Retinal pigment epithelial cell (primary cell): Measurements from ENCODE around the gene SF3B2.
A peak's percentile ranks its signal among the peaks of the same experiment; 100 is the strongest.
"Not testable (repeated sequence)": the region's sequence is repeated elsewhere in the genome, so short reads cannot be mapped to it uniquely, and the experiment has no call there.

ENCODE experiments used
- DNase-seq: peaks from one replicate; pipeline ENCODE4 v3.0.0-alpha.2; 2010; ENCODE audit warnings: low read depth
- H3K4me3 ChIP-seq: 2 replicates; pipeline ENCODE4 v1.5.1; 2011; ENCODE audit warnings: mild to moderate bottlenecking, low read length, control low read depth, moderate library complexity
- TF ChIP-seq, protein P1 (sequence below): conservative IDR thresholded peaks from 2 replicates; pipeline ENCODE4 v1.5.1; 2011; ENCODE audit warnings: low read depth, low read length, control low read depth, inconsistent platforms

The SF3B2 gene

DNA sequence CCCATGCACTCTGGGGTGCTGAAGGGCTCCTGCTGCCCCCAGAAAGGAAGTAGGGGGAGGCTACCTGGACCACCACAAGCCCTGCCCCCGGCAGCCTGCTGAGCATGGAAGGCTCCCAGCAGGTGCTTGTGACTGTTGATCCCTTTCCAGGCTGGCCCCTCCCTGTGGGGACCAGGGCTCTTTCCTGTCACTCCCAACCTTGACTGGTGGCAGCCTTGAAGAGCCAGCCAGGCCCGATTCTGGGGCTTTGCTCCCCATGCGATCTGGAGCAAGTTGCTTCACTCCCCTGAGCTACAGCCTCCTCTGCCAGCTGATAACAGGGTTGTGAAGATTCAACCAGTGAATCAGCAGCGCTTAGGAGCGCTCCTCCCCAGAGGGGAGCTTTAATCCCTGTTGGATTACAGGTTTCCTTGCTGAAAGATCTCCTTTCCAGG is 44.9 kb upstream of the SF3B2 start:
- H3K4me3 ChIP-seq, result no peak overlapping the region
- no peak for DNase-seq
- TF ChIP-seq, protein P1, sequence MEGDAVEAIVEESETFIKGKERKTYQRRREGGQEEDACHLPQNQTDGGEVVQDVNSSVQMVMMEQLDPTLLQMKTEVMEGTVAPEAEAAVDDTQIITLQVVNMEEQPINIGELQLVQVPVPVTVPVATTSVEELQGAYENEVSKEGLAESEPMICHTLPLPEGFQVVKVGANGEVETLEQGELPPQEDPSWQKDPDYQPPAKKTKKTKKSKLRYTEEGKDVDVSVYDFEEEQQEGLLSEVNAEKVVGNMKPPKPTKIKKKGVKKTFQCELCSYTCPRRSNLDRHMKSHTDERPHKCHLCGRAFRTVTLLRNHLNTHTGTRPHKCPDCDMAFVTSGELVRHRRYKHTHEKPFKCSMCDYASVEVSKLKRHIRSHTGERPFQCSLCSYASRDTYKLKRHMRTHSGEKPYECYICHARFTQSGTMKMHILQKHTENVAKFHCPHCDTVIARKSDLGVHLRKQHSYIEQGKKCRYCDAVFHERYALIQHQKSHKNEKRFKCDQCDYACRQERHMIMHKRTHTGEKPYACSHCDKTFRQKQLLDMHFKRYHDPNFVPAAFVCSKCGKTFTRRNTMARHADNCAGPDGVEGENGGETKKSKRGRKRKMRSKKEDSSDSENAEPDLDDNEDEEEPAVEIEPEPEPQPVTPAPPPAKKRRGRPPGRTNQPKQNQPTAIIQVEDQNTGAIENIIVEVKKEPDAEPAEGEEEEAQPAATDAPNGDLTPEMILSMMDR, result no peak

DNA sequence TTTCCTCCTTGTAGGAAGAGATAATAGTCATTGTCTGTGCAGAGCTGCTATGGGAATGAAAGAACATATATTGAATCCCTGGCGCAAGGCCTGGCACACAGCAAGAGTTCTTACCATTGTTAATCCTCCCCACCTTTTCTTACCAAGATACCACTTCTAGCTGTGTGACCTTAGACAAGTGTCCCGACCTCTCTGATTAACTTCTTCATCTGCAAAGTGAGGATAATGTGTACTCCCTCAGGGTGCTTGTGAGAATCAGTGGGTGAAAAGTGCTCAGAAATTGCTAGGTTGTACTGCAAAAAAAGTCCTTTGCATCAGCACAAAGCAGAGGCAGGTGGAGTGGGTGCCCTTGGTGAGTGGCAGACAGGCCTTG is 44.1 kb upstream of the SF3B2 start:
- TF ChIP-seq, protein P1, result no peak
- DNase-seq, result no peak
- H3K4me3 ChIP-seq, result no peak overlapping the region

DNA sequence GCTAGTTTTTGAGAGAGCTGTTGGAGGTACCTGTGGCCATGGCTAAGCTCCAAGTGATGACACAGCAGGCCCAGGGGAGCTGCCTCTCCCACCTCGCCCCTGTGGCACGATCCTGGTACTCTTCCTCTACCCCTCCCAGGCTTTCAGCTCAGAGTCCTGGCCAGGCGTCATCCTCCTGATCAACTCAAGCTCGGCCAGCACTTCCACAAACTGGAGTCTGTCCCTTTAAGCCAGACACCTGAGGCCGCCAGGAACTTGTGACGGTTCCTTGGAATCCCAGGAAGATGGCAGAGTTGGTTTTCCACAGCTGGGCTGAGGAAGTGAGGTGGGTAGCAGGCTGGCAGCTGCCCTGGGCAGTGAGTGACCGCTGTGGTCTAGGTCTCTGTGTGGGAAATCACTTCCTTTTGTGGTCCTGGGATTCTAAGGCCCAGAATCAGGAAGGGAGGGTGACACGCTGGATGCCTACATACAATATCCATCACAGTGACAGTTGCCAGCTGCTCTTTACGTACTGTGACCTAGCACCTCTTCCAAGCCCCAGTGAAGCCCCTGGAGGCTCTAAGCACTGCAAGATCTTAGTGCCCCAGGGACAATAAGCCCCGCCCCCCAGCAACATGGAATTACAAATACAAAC is 43.6 kb upstream of the SF3B2 start:
- TF ChIP-seq, protein P1, result no peak
- H3K4me3 ChIP-seq, result no peak overlapping the region
- DNase-seq, result no peak

DNA sequence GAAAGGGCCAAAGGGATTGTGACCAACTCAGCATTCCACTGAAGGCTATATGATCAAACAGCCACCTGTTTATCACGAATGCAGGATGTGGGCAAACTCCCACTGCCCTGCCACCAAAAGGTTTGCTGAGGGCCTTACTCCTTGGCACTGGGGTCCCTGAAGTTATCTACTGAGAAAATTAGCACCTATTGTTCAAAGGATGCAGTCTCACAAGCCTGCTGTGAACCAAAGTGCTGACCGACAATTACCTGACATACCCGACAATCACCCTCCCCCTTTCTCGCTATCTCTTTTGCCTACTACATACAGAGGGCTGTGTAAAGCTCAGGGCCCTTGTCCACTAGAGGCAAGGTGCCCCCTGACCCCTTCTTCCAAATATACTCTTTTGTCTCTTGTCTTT is 42.1 kb upstream of the SF3B2 start:
- not testable (repeated sequence) for H3K4me3 ChIP-seq, DNase-seq

DNA sequence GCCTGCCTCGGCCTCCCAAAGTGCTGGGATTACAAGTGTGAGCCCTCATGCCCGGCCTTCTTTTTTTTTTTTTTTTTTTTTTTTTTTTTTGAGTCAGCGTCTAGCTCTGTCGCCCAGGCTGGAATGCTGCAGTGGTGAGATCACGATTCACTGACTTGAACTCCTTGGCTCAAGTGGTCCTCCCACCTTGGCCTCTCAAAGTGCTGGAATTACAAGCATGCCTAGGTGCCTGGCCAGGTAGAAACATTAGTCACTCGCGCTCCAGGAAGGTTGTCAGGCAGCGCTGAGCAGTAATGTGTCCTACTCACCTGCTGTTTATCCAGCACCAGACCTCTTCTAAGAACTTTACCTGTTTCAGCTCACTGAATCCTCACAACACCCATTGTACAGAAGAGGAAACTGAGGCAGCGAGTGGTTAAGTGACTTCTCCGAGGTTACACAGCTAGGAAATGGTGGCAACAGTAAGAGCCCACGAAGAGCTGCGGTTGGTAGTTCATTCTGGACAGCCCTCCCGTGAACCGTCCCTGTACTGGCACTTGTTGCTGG is 40.9 kb upstream of the SF3B2 start:
- TF ChIP-seq, protein P1, result no peak
- H3K4me3 ChIP-seq, result no peak overlapping the region
- peak; percentile 39 for DNase-seq

DNA sequence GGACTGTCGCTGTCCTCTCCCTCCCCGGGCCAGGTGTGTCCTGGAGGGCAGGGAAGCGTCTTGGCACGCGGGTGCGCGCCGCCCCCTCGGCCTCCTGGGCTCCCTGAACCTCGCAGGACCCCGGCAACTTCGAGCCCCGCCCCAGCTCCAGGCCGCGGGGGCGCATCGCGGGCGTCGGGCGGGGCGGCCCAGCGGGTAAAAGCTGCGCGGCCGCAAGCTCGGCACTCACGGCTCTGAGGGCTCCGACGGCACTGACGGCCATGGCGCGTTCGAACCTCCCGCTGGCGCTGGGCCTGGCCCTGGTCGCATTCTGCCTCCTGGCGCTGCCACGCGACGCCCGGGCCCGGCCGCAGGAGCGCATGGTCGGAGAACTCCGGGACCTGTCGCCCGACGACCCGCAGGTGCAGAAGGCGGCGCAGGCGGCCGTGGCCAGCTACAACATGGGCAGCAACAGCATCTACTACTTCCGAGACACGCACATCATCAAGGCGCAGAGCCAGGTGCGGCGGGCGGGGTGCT is 40.3 kb upstream of the SF3B2 start, which contains the start of gene CST6:
TSS of gene CST6 (plus strand) at position 224 of the 519 bp plus-strand sequence. CDS start at position 261, 37 bp downstream.
- no peak for DNase-seq
- TF ChIP-seq, protein P1, result no peak
- H3K4me3 ChIP-seq, result no peak within 1 kb of the TSS

DNA sequence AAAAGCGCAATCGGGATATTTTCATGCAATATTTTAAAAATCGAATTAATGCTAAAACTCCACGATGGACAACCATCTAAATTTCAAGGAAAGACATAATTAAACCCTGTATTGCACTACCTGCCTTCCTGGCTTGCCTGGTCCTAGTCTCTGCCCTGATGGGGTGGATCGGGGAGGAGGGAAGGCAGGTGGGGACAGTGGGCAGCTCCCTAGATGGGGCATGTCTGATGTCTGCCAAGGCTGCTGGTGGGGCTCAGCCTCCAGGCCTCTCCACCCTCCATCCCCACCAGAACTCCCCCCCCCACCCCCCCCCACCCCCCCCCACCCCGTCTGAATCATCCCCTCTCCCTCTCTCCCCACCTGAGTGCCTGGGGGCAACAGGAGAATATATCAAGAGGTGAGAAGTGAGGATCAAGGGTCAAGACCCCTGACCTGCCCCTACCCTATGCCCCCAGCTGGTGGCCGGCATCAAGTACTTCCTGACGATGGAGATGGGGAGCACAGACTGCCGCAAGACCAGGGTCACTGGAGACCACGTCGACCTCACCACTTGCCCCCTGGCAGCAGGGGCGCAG is 39.7 kb upstream of the SF3B2 start:
- no peak for DNase-seq
- no peak overlapping the region for H3K4me3 ChIP-seq
- TF ChIP-seq, protein P1, result no peak
